CD14-positive monocyte (primary cell): Measurements from ENCODE around the gene RMI2. TPM values are rescaled to one million over a fixed set of nuclear protein-coding genes. Genes with fewer than 3 reads are reported as not detected.
A peak's percentile ranks its signal among the peaks of the same experiment; 100 is the strongest.

Experiments
- DNase-seq, 3 donors: peaks; one replicate each; pipeline ENCODE4 v3.0.0-alpha.2; 2011 to 2022
- H2AFZ ChIP-seq: 2 replicates; pipeline ENCODE4 v1.6.0; 2012; ENCODE audit warnings: mild to moderate bottlenecking, low read depth, low read length, inconsistent platforms; ENCODE audit not compliant: insufficient read depth, poor library complexity, severe bottlenecking
- H3K27ac ChIP-seq, 2 donors: 1 replicate in 1 of 2; 2 replicates in 1 of 2; pipeline ENCODE4 v1.5.1; 2012 to 2013; ENCODE audit warnings: low read length in 2 of 2, control low read depth in 1 of 2, inconsistent platforms in 1 of 2, low read depth in 1 of 2, mild to moderate bottlenecking in 1 of 2
- H3K27me3 ChIP-seq, 2 donors: one replicate each; pipeline versions ENCODE4 v1.6.0 to v1.6.1; 2011 to 2013; ENCODE audit warnings: low read length in 2 of 2; ENCODE audit not compliant: control insufficient read depth in 2 of 2, insufficient read depth in 2 of 2
- H3K36me3 ChIP-seq, 2 donors: replicated peaks in 1 of 2; 1 replicate in 1 of 2; 2 replicates in 1 of 2; pipeline versions ENCODE4 v1.5.1 to v1.6.1; 2012 to 2013; ENCODE audit warnings: low read length in 2 of 2, control low read depth in 1 of 2, inconsistent platforms in 1 of 2, mild to moderate bottlenecking in 1 of 2; ENCODE audit not compliant: insufficient read depth in 2 of 2, control insufficient read depth in 1 of 2
- H3K4me1 ChIP-seq, 2 donors: 1 replicate in 1 of 2; 2 replicates in 1 of 2; pipeline versions ENCODE4 v1.5.1 to v1.6.1; 2012 to 2013; ENCODE audit warnings: low read length in 2 of 2, control low read depth in 1 of 2, inconsistent platforms in 1 of 2, mild to moderate bottlenecking in 1 of 2, moderate library complexity in 1 of 2; ENCODE audit not compliant: insufficient read depth in 2 of 2, control insufficient read depth in 1 of 2
- H3K4me2 ChIP-seq: replicated peaks from 2 replicates; pipeline ENCODE3; 2012; ENCODE audit warnings: low read length, moderate library complexity, mild to moderate bottlenecking; ENCODE audit not compliant: poor library complexity, severe bottlenecking; ENCODE audit errors: extremely low read depth
- H3K4me3 ChIP-seq, 3 experiments: fragments of 200-600 bp in 1 of 3; sonication (generic) in 1 of 3; replicated peaks in 1 of 3; 1 replicate in 2 of 3; 2 replicates in 1 of 3; pipeline ENCODE4 v1.5.1; 2011 to 2013; ENCODE audit warnings: low read length in 3 of 3, mild to moderate bottlenecking in 3 of 3, control low read depth in 2 of 3, low read depth in 2 of 3, inconsistent platforms in 1 of 3, moderate library complexity in 1 of 3
- H3K79me2 ChIP-seq: 2 replicates; pipeline ENCODE4 v1.6.0; 2012; ENCODE audit warnings: mild to moderate bottlenecking, control low read depth, inconsistent platforms, low read length, moderate library complexity; ENCODE audit not compliant: insufficient read depth
- H3K9ac ChIP-seq: 2 replicates; pipeline ENCODE4 v1.6.0; 2017; ENCODE audit warnings: low read length, mild to moderate bottlenecking; ENCODE audit not compliant: insufficient read depth, poor library complexity, severe bottlenecking
- H3K9me3 ChIP-seq, 2 donors: replicated peaks in 1 of 2; 1 replicate in 1 of 2; 2 replicates in 1 of 2; pipeline versions ENCODE4 v1.5.1 to v1.6.1; 2012 to 2013; ENCODE audit warnings: low read length in 2 of 2, control low read depth in 1 of 2; ENCODE audit not compliant: control insufficient read depth in 1 of 2, insufficient read depth in 1 of 2
- H4K20me1 ChIP-seq: 2 replicates; pipeline ENCODE4 v1.6.0; 2012; ENCODE audit warnings: mild to moderate bottlenecking, low read length, control low read depth, moderate library complexity; ENCODE audit not compliant: insufficient read depth
- H3K27ac Mint-ChIP-seq, 7 donors: one replicate each; pipeline ENCODE4 v1.8.0; 2020; ENCODE audit warnings: mild to moderate bottlenecking in 7 of 7, mixed read lengths in 7 of 7, moderate library complexity in 6 of 7, inconsistent platforms in 2 of 7
- H3K27me3 Mint-ChIP-seq, 3 donors: one replicate each; pipeline ENCODE4 v1.8.0; 2021 to 2022; ENCODE audit warnings: low read depth in 3 of 3, mild to moderate bottlenecking in 3 of 3, mixed read lengths in 3 of 3, moderate library complexity in 3 of 3, inconsistent platforms in 1 of 3
- H3K36me3 Mint-ChIP-seq, 2 donors: one replicate each; pipeline ENCODE4 v1.8.0; 2020; ENCODE audit warnings: mixed read lengths in 2 of 2, inconsistent platforms in 1 of 2, mild to moderate bottlenecking in 1 of 2
- H3K4me1 Mint-ChIP-seq: one replicate; pipeline ENCODE4 v1.8.0; 2020; ENCODE audit warnings: mild to moderate bottlenecking, mixed read lengths
- H3K4me3 Mint-ChIP-seq, 2 donors: one replicate each; pipeline ENCODE4 v1.8.0; 2020; ENCODE audit warnings: mild to moderate bottlenecking in 2 of 2, mixed read lengths in 2 of 2, moderate library complexity in 1 of 2
- H3K9me3 Mint-ChIP-seq, 7 donors: one replicate each; pipeline ENCODE4 v1.8.0; 2020 to 2022; ENCODE audit warnings: mixed read lengths in 7 of 7, mild to moderate bottlenecking in 6 of 7, moderate library complexity in 6 of 7, inconsistent platforms in 2 of 7
- CTCF ChIP-seq: fragments of 200-600 bp; IDR thresholded peaks from one replicate; pipeline ENCODE4 v1.8.0; 2022; ENCODE audit warnings: antibody characterized with exemption, mild to moderate bottlenecking
- WGBS: methylation state at CpG from one replicate; pipeline ENCODE4 v1.1.5; 2013; ENCODE audit warnings: missing lambda C conversion rate; ENCODE audit not compliant: insufficient coverage; 5-methylcytosine and 5-hydroxymethylcytosine counted together
- intact Hi-C, 2 donors: fragments of 100-400 bp; cut with micrococcal nuclease; formaldehyde crosslinking; loops; one replicate each; pipeline versions ENCODE4 v1.15.0 to v1.15.1; 2023
- polyA plus RNA-seq, 3 donors: library from polyadenylated mRNA; depleted of rRNA in 1 of 3; unstranded in 2 of 3; stranded (reverse) in 1 of 3; fragments of 300-500 nt in 2 of 3; fragments of >200 nt in 1 of 3; fragmentation: Illumina TruSeq in 2 of 3; gene quantifications; 1 replicate in 2 of 3; 2 replicates in 1 of 3; pipeline ENCODE4 v1.2.3, GENCODE V29; 2012 to 2021

RMI2 gene
- polyA plus RNA-seq, 3 donors: 0.17 to 0.24 (median 0.23) TPM

- peaks cover 70 to 75% of the 10 kb centered on the region in 2 donors for H3K4me1 ChIP-seq
- peak overlapping the region; percentile 50 for H3K4me2 ChIP-seq
- H3K27ac ChIP-seq: peak overlapping the region; percentile 36 to 72
- peaks cover 75% of the 10 kb centered on the region for H3K4me1 Mint-ChIP-seq
- WGBS: 80% methylated on average over 1 of the region's 3 CpGs
- H3K27me3 ChIP-seq: peaks cover 0 to 8% of the 10 kb centered on the region in 2 donors
- no peak for DNase-seq
- H3K79me2 ChIP-seq: no peaks in the 10 kb centered on the region
- peaks cover 16 to 30% (median 21%) of the 10 kb centered on the region in 3 donors for H3K27me3 Mint-ChIP-seq
- no peaks in the 10 kb centered on the region for H4K20me1 ChIP-seq
- no peak overlapping the region for H3K4me3 Mint-ChIP-seq
- no peak overlapping the region for H3K9ac ChIP-seq
- peak overlapping the region in 1 of 3 experiments; percentile 41 for H3K4me3 ChIP-seq
- no peaks in the 10 kb centered on the region for H3K9me3 ChIP-seq
- peak overlapping the region; percentile 54 to 92 (median 85) for H3K27ac Mint-ChIP-seq
- H3K36me3 ChIP-seq: no peaks in the 10 kb centered on the region
- H3K9me3 Mint-ChIP-seq: peaks cover 0 to 2% (median 0%) of the 10 kb centered on the region in 7 donors
- H2AFZ ChIP-seq: no peak overlapping the region
- no peak for TF ChIP-seq CTCF
- intact Hi-C loops: loop anchor here (5.0 kb wide), 3 partner anchors 37 to 52 kb away; partner anchors contain the start of gene RMI2 (in 1 of the 2)
- H3K36me3 Mint-ChIP-seq: peaks cover 0 to 7% of the 10 kb centered on the region in 2 donors
Observed at GRCh38 chr16:11310634-11310977, 34.7 kb upstream of the RMI2 start.

- peak overlapping the region in 1 of 3 experiments; percentile 41 for H3K4me3 ChIP-seq
- DNase-seq: peak; percentile 73 to 84 (median 76)
- peaks cover 18 to 31% (median 21%) of the 10 kb centered on the region in 3 donors for H3K27me3 Mint-ChIP-seq
- H3K9me3 Mint-ChIP-seq: peaks cover 0 to 2% (median 0%) of the 10 kb centered on the region in 7 donors
- peak overlapping the region; percentile 39 to 59 for H3K4me3 Mint-ChIP-seq
- 66% methylated on average over 4 of the region's 10 CpGs for WGBS
- H3K4me1 Mint-ChIP-seq: peaks cover 70% of the 10 kb centered on the region
- no peaks in the 10 kb centered on the region for H3K79me2 ChIP-seq
- intact Hi-C loops: loop anchor here (5.0 kb wide), 3 partner anchors 36 to 51 kb away; partner anchors contain the start of gene RMI2 (in 1 of the 2)
- H3K27me3 ChIP-seq: peaks cover 0 to 9% of the 10 kb centered on the region in 2 donors
- TF ChIP-seq CTCF: no peak
- no peaks in the 10 kb centered on the region for H3K36me3 ChIP-seq
- no peaks in the 10 kb centered on the region for H4K20me1 ChIP-seq
- peak overlapping the region; percentile 57 to 92 (median 85) for H3K27ac Mint-ChIP-seq
- peak overlapping the region; percentile 50 for H3K4me2 ChIP-seq
- H2AFZ ChIP-seq: no peak overlapping the region
- peaks cover 67 to 70% of the 10 kb centered on the region in 2 donors for H3K4me1 ChIP-seq
- H3K36me3 Mint-ChIP-seq: peaks cover 0 to 7% of the 10 kb centered on the region in 2 donors
- H3K27ac ChIP-seq: peak overlapping the region; percentile 36 to 72
- no peaks in the 10 kb centered on the region for H3K9me3 ChIP-seq
- H3K9ac ChIP-seq: no peak overlapping the region
Observed at GRCh38 chr16:11310997-11311561, 34.2 kb upstream of the RMI2 start.
